ENCODE measurements around the gene ACKR3. TPM values are rescaled to one million over a fixed set of nuclear protein-coding genes. Genes with fewer than 3 reads are reported as not detected.

Gene ACKR3
- total and polyA plus RNA-seq, 10 of the 15 experiments (the other 5 are each of a cell fraction or from before 2014, with no cell fraction given): 3.0 to 154 (median 6.4) TPM

DNA sequence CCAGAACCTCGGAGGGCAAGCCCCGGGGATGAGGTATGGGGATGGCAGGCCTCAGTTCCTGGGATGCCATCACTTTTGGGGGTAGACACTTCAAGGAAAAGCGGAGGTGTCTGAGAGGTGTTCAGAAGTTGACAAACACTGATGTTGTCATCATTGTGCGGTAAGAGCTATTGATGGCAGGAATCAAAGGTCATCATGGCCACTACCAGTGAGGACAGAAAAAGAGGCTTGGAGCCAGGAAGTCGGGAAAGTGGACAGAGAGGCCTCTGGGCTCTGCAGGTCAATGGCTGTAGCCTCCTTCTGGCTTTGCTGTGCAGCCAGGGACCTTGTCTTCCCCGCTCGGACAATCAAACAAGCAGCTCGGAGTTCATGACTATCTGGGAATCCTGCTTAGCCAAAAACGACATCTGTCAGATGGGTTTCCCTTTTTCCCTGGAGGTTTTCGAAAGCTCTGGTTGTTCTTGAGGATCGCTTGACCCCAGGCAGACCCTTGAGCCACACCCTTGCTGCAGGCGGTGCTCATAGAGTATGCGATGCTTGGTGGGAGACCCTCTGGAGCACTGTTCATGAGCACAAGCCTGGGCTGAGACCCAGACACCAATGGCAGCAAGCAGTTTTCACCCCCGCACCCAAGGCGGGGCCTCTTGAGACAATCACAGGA, 19.4 kb downstream of the ACKR3 start:
- SMC1A ChIA-PET (ENCODE audit: uncharacterized antibody, unreplicated experiment): interaction anchor here (0.8 to 1.3 kb wide), 3 partner anchors 9 to 76 kb away, joined by 3 to 4 read pairs (median 3); no protein-coding TSS in a partner anchor

More for the DNA sequence above, 19.4 kb downstream of the ACKR3 start:
- Histone ChIP-seq H3K27me3 (replicated peaks in 1 of 2; ENCODE audit: control insufficient read depth in 2 of 2, insufficient read depth in 2 of 2, low read length in 1 of 2) (no peaks in the 10 kb centered on the region), H3K9ac (ENCODE audit: control insufficient read depth, insufficient read depth, low read length) (no peak overlapping the region), H3K79me2 (ENCODE audit: control insufficient read depth, insufficient read depth, low read length) (no peaks in the 10 kb centered on the region), H3K36me3 (ENCODE audit: control insufficient read depth in 2 of 2, insufficient read depth in 2 of 2, low read length in 1 of 2) (no peaks in the 10 kb centered on the region; a peak in 1 of 4 replicates), H3K4me1 (ENCODE audit: control insufficient read depth, insufficient read depth, low read length) (no peaks in the 10 kb centered on the region), H4K20me1 (ENCODE audit: control insufficient read depth, insufficient read depth) (no peaks in the 10 kb centered on the region), H3K9me3 (replicated peaks; ENCODE audit: control insufficient read depth, insufficient read depth, low read length) (peaks cover 3% of the 10 kb centered on the region; the same call in 2 of the 3 replicates), H3K27ac (ENCODE audit: control insufficient read depth, insufficient read depth) (no peak overlapping the region), H3K4me2 (ENCODE audit: control insufficient read depth, insufficient read depth) (no peak overlapping the region), H2AFZ (ENCODE audit: control insufficient read depth, low read depth, low read length) (no peak overlapping the region), H3K4me3 (no peak overlapping the region)
- TF ChIP-seq GATAD2B (conservative IDR thresholded peaks at IDR 0.05; ENCODE audit: low read depth) (no peak), SIN3A (IDR thresholded peaks at IDR 0.05; ENCODE audit: low read depth, low read length) (no peak), BRCA1 (IDR thresholded peaks at IDR 0.05; ENCODE audit: low read depth, low read length) (no peak), WRNIP1 (IDR thresholded peaks at IDR 0.05; ENCODE audit: borderline replicate concordance, low read depth, low read length) (no peak), YBX1 (IDR thresholded peaks at IDR 0.05) (no peak), CREM (IDR thresholded peaks at IDR 0.05; ENCODE audit: low read depth) (no peak)
- TF ChIP-seq, protein P1, sequence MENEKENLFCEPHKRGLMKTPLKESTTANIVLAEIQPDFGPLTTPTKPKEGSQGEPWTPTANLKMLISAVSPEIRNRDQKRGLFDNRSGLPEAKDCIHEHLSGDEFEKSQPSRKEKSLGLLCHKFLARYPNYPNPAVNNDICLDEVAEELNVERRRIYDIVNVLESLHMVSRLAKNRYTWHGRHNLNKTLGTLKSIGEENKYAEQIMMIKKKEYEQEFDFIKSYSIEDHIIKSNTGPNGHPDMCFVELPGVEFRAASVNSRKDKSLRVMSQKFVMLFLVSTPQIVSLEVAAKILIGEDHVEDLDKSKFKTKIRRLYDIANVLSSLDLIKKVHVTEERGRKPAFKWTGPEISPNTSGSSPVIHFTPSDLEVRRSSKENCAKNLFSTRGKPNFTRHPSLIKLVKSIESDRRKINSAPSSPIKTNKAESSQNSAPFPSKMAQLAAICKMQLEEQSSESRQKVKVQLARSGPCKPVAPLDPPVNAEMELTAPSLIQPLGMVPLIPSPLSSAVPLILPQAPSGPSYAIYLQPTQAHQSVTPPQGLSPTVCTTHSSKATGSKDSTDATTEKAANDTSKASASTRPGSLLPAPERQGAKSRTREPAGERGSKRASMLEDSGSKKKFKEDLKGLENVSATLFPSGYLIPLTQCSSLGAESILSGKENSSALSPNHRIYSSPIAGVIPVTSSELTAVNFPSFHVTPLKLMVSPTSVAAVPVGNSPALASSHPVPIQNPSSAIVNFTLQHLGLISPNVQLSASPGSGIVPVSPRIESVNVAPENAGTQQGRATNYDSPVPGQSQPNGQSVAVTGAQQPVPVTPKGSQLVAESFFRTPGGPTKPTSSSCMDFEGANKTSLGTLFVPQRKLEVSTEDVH (IDR thresholded peaks at IDR 0.05; ENCODE audit: low read depth, partially characterized antibody): no peak
- no TSS peak for BruUV-seq (replicated peaks)
- ATAC-seq (no peak), FAIRE-seq (no peak), DNase-seq (ENCODE audit: low read depth, low spot score) (no peak)
- in situ Hi-C loops (cut with MboI): no loop called here
- intact Hi-C loops (cut with micrococcal nuclease; ENCODE audit: unreplicated experiment): no loop called here
- ChIA-PET POLR2A (no interaction called here), CTCF (interaction anchor here (0.6 kb wide), 1 partner anchor 65 kb away, joined by 3 read pairs; no protein-coding TSS in a partner anchor), RAD21 (ENCODE audit: unreplicated experiment) (interaction anchor here (1.0 to 1.2 kb wide), 2 partner anchors 12 to 76 kb away, joined by 3 read pairs; no protein-coding TSS in a partner anchor)
- 57% methylated on average over 15 of the region's 15 CpGs for WGBS (ENCODE audit: insufficient coverage, insufficient replicate concordance, low lambda C conversion rate, missing lambda C conversion rate)
